A549 (cell line): ENCODE measurements around the gene SPSB3. TPM values are rescaled to one million over a fixed set of nuclear protein-coding genes. Genes with fewer than 3 reads are reported as not detected.

Experiments used
- ATAC-seq, 2 experiments: fragments of 200-7000 bp in 1 of 2; fragments of >200 bp in 1 of 2; cut with Nextera tagmentation in 1 of 2; cut with Tn5 transposase in 1 of 2; 3 replicates each; pipeline versions ENCODE4 v1.8.0 to v1.9.1; 2018 to 2020; ENCODE audit warnings: mild to moderate bottlenecking in 1 of 2, moderate library complexity in 1 of 2
- CTCF ChIA-PET: fragments of 300-600 bp; sonication (Branson Sonifier 250); formaldehyde crosslinking; extraction: SDS; loops from one replicate; lab custom pipeline; 2021; ENCODE audit warnings: antibody characterized with exemption, inconsistent platforms; lab: Yijun Ruan, JAX
- POLR2A ChIA-PET: fragments of 350-600 bp; formaldehyde crosslinking; extraction: SDS; loops from one replicate; lab custom pipeline; 2021; ENCODE audit warnings: antibody characterized with exemption, inconsistent platforms; lab: Yijun Ruan, JAX
- DNase-seq, 2 experiments: peaks; one replicate each; pipeline versions ENCODE4 v3.0.0 to v3.0.0-alpha.2; 2011 to 2016; ENCODE audit warnings: low read depth in 1 of 2, low spot score in 1 of 2
- FAIRE-seq: peaks from 2 replicates; lab custom pipeline; 2011; peaks lifted over from hg19 to GRCh38; lab: Jason Lieb, UNC
- H3K27ac ChIP-seq, 2 experiments: fragments of >200 bp; sonication (Bioruptor Twin); formaldehyde crosslinking; 3 replicates each; pipeline ENCODE4 v1.5.1; 2016 to 2017
- H3K4me1 ChIP-seq: fragments of >200 bp; sonication (Bioruptor Twin); formaldehyde crosslinking; 3 replicates; pipeline ENCODE4 v1.6.1; 2016
- H3K4me2 ChIP-seq: fragments of >200 bp; sonication (Bioruptor Twin); formaldehyde crosslinking; 3 replicates; pipeline ENCODE4 v1.6.1; 2016
- H3K4me3 ChIP-seq: fragments of >200 bp; sonication (Bioruptor Twin); formaldehyde crosslinking; 3 replicates; pipeline ENCODE4 v1.5.1; 2016
- H3K9me3 ChIP-seq: fragments of >200 bp; sonication (Bioruptor Twin); formaldehyde crosslinking; 3 replicates; pipeline ENCODE4 v1.6.1; 2016
- ATOH8 ChIP-seq: fragments of 250-450 bp; sonication (Bioruptor Pico); IDR thresholded peaks from 2 replicates; pipeline ENCODE4 v1.5.0; 2020; ENCODE audit warnings: low read depth, mild to moderate bottlenecking, moderate library complexity
- BCL3 ChIP-seq: fragments of >200 bp; sonication (Bioruptor Twin); formaldehyde crosslinking; IDR thresholded peaks from 3 replicates; pipeline ENCODE4 v1.6.1; 2016
- BHLHE40 ChIP-seq: IDR thresholded peaks from 2 replicates; pipeline ENCODE4 v1.6.1; 2012; ENCODE audit warnings: low read depth, low read length, inconsistent platforms
- CBX8 ChIP-seq: fragments of 200-600 bp; sonication (generic); IDR thresholded peaks from 2 replicates; pipeline ENCODE4 v1.6.1; 2016
- CEBPB ChIP-seq, 2 experiments: fragments of >200 bp in 1 of 2; sonication (Bioruptor Twin) in 1 of 2; formaldehyde crosslinking in 1 of 2; IDR thresholded peaks; 2 replicates each; pipeline ENCODE4 v1.6.1; 2012 to 2016
- CTCF ChIP-seq: fragments of >200 bp; sonication (Bioruptor Twin); formaldehyde crosslinking; IDR thresholded peaks from 3 replicates; pipeline ENCODE4 v1.5.1; 2016
- ELK1 ChIP-seq: fragments of 150-350 bp; IDR thresholded peaks from 2 replicates; pipeline ENCODE4 v1.6.1; 2014; ENCODE audit warnings: low read depth, mild to moderate bottlenecking, low read length
- EP300 ChIP-seq, 2 experiments: fragments of >200 bp; sonication (Bioruptor Twin); formaldehyde crosslinking; IDR thresholded peaks; 2 replicates in 1 of 2; 3 replicates in 1 of 2; pipeline ENCODE4 v1.6.1; 2016 to 2017
- FOSL2 ChIP-seq, 2 experiments: fragments of 450-650 bp in 1 of 2; fragments of >200 bp in 1 of 2; sonication (Bioruptor Twin) in 1 of 2; formaldehyde crosslinking; IDR thresholded peaks; 2 replicates each; pipeline versions ENCODE4 v1.5.0 to v1.6.1; 2016 to 2020; ENCODE audit warnings: mild to moderate bottlenecking in 1 of 2, moderate library complexity in 1 of 2
- FOXS1 ChIP-seq: fragments of 250-450 bp; sonication (Bioruptor Pico); IDR thresholded peaks from 2 replicates; pipeline ENCODE4 v1.5.0; 2020; ENCODE audit warnings: mild to moderate bottlenecking, moderate library complexity
- GATA3 ChIP-seq: IDR thresholded peaks from 2 replicates; pipeline ENCODE4 v1.6.1; 2012; ENCODE audit warnings: borderline replicate concordance
- HOXB13 ChIP-seq: fragments of 250-450 bp; sonication (Bioruptor Pico); IDR thresholded peaks from 2 replicates; pipeline ENCODE4 v1.5.0; 2020; ENCODE audit warnings: low read depth, mild to moderate bottlenecking, moderate library complexity
- HOXB5 ChIP-seq: fragments of 250-450 bp; sonication (Bioruptor Pico); IDR thresholded peaks from 2 replicates; pipeline ENCODE4 v1.5.0; 2020; ENCODE audit warnings: mild to moderate bottlenecking, moderate library complexity
- JUNB ChIP-seq: fragments of >200 bp; sonication (Bioruptor Twin); formaldehyde crosslinking; IDR thresholded peaks from 2 replicates; pipeline ENCODE4 v1.6.1; 2016
- KDM5A ChIP-seq: fragments of 200-600 bp; sonication (generic); IDR thresholded peaks from 2 replicates; pipeline ENCODE4 v1.6.1; 2016; ENCODE audit warnings: antibody characterized with exemption, mild to moderate bottlenecking
- MYC ChIP-seq: IDR thresholded peaks from 2 replicates; pipeline ENCODE4 v1.6.1; 2012; ENCODE audit warnings: mild to moderate bottlenecking, inconsistent platforms, low read length, improper control_type of control experiment, borderline replicate concordance
- POLR2AphosphoS2 ChIP-seq: conservative IDR thresholded peaks from 2 replicates; pipeline ENCODE4 v1.6.1; 2012; ENCODE audit warnings: low read length, improper control_type of control experiment, inconsistent platforms
- RFX5 ChIP-seq: fragments of 450-650 bp; IDR thresholded peaks from 2 replicates; pipeline ENCODE4 v1.7.1; 2014; ENCODE audit warnings: antibody characterized with exemption, mild to moderate bottlenecking, moderate library complexity
- RNF2 ChIP-seq: fragments of 200-600 bp; sonication (generic); IDR thresholded peaks from 2 replicates; pipeline ENCODE4 v1.6.1; 2016; ENCODE audit warnings: low read depth, mild to moderate bottlenecking, antibody characterized with exemption, moderate library complexity, borderline replicate concordance
- SMC3 ChIP-seq: fragments of >200 bp; sonication (Bioruptor Twin); formaldehyde crosslinking; IDR thresholded peaks from 3 replicates; pipeline ENCODE4 v1.6.1; 2018; ENCODE audit warnings: inconsistent platforms
- TFCP2L1 ChIP-seq: fragments of 250-450 bp; sonication (Bioruptor Pico); IDR thresholded peaks from 2 replicates; pipeline ENCODE4 v1.5.0; 2021; ENCODE audit warnings: mild to moderate bottlenecking
- USF2 ChIP-seq: fragments of 450-650 bp; IDR thresholded peaks from 2 replicates; pipeline ENCODE4 v1.6.1; 2014; ENCODE audit warnings: antibody characterized with exemption
- WGBS: methylation state at CpG from one replicate; pipeline ENCODE4 v1.1.6; 2017; ENCODE audit errors: missing lambda C conversion rate; 5-methylcytosine and 5-hydroxymethylcytosine counted together
- polyA plus RNA-seq, 4 experiments: library from polyadenylated mRNA; depleted of rRNA in 3 of 4; stranded (reverse); fragments of >200 nt; fragmentation: RNase III in 1 of 4; extraction: RNeasy Plus Mini Kit Qiagen cat#74134 plus additional on column Dnase treatment in 1 of 4; gene quantifications; 2 replicates in 3 of 4; 3 replicates in 1 of 4; pipeline ENCODE4 v1.2.3, GENCODE V29; 2011 to 2017

SPSB3 gene
- polyA plus RNA-seq, 2 of the 4 experiments (the other 2 are of a cell fraction): 9.2 to 14.6 TPM

- no peak for FAIRE-seq
- Histone ChIP-seq H3K27ac (no peak overlapping the region), H3K4me1 (no peaks in the 10 kb centered on the region), H3K4me3 (no peak overlapping the region), H3K4me2 (no peak overlapping the region), H3K9me3 (no peaks in the 10 kb centered on the region)
- no peak for TF ChIP-seq MYC
- no peak for TF ChIP-seq CBX8
- no peak for DNase-seq
- POLR2A ChIA-PET: no interaction called here
- CTCF ChIA-PET: interaction anchor here (0.8 to 1.4 kb wide), 5 partner anchors 12 to 66 kb away, joined by 3 to 6 read pairs (median 4); partner anchors contain the start of genes EME2, MAPK8IP3 and MRPS34
- 95% methylated on average over 31 of the region's 37 CpGs for WGBS
- ATAC-seq: no peak
Observed at GRCh38 chr16:1757714-1758461, 24.5 kb downstream of the SPSB3 start.

- ChIA-PET POLR2A (interaction anchor here (1.6 kb wide), 1 partner anchor 18 kb away, joined by 4 read pairs; the partner anchor contains the start of genes EME2 and MRPS34), CTCF (interaction anchor here (0.8 to 2.0 kb wide), 3 partner anchors 9 to 48 kb away, joined by 4 to 9 read pairs (median 6); partner anchors contain the start of gene MAPK8IP3)
- FAIRE-seq: no peak
- DNase-seq: no peak
- Histone ChIP-seq H3K4me2 (no peak overlapping the region), H3K4me1 (no peaks in the 10 kb centered on the region), H3K27ac (no peak overlapping the region), H3K4me3 (no peak overlapping the region), H3K9me3 (no peaks in the 10 kb centered on the region)
- TF ChIP-seq KDM5A (no peak), EP300 (IDR thresholded peaks at IDR 0.05) (no peak), USF2 (no peak), BHLHE40 (no peak), MYC (no peak), SMC3 (no peak)
- 94% methylated on average over 12 of the region's 12 CpGs for WGBS
- ATAC-seq: no peak
Observed at GRCh38 chr16:1754204-1754603, 28.2 kb downstream of the SPSB3 start.

GRCh38 chr16:1752853-1753252 lies 29.5 kb downstream of the SPSB3 start:
- DNase-seq: no peak
- TF ChIP-seq TFCP2L1 (CRISPR knock-in tag): no peak
- TF ChIP-seq HOXB5: no peak
- TF ChIP-seq ELK1: no peak
- no peak for TF ChIP-seq BCL3
- no peak for TF ChIP-seq POLR2AphosphoS2
- TF ChIP-seq RFX5: no peak
- no peak for TF ChIP-seq USF2
- no peak for TF ChIP-seq GATA3
- TF ChIP-seq MYC: no peak
- no peak for TF ChIP-seq EP300 (IDR thresholded peaks at IDR 0.05)
- TF ChIP-seq JUNB: no peak
- TF ChIP-seq HOXB13 (CRISPR knock-in tag): no peak
- TF ChIP-seq CTCF: no peak
- TF ChIP-seq RNF2: no peak
- no peak for TF ChIP-seq CEBPB (IDR thresholded peaks at IDR 0.05)
- TF ChIP-seq FOSL2 (IDR thresholded peaks at IDR 0.05): no peak
- TF ChIP-seq FOSL2 (CRISPR knock-in tag; IDR thresholded peaks at IDR 0.05): no peak
- no peak for TF ChIP-seq ATOH8 (CRISPR knock-in tag)
- no peak for TF ChIP-seq FOXS1 (CRISPR knock-in tag)
- no peak for FAIRE-seq
- no peak for ATAC-seq
- H3K9me3 ChIP-seq: no peaks in the 10 kb centered on the region
- no peak overlapping the region for H3K27ac ChIP-seq
- H3K4me2 ChIP-seq: no peak overlapping the region
- WGBS: 92% methylated on average over 14 of the region's 14 CpGs
- ChIA-PET CTCF (interaction anchor here (1.0 to 1.1 kb wide), 2 partner anchors 20 to 29 kb away, joined by 3 to 4 read pairs; no protein-coding TSS in a partner anchor), POLR2A (no interaction called here)
- H3K4me1 ChIP-seq: no peaks in the 10 kb centered on the region
- no peak overlapping the region for H3K4me3 ChIP-seq
